A549 treated with AZD9567 at 1 μM for 4 hours (cell line): ENCODE data around the gene FLG. TPM values are rescaled to one million over a fixed set of nuclear protein-coding genes. Genes with fewer than 3 reads are reported as not detected.

ENCODE experiments used
- total RNA-seq: library from RNA; stranded (reverse); fragments of 200-300 nt; extraction: Qiagen RNA extraction; gene quantifications from 5 replicates; pipeline ENCODE4 v1.2.3, GENCODE V29; 2022; ENCODE audit not compliant: insufficient read depth

FLG gene
- 0.01 TPM in 3 of 5 replicates, not detected in the others for total RNA-seq

DNA sequence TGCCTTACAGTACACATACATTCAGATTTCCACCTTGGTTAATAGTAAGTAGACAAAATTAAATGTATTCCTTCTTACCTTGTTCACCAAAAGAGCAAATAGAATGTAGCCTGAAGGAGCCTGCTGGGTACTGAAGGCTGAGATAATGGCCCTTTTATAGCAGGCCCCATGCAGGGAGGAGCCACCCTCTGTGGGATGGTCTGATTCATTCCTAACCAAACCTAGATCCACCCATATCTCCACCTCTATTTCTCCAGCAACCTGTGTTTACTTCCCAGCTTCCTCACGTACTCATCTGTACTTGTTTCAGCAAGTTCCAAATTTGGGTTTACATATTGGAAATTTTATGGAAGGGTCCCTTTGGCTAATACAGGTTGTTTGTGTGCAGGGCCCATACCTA, at the start of gene FLG:
TSS of gene FLG (minus strand) at position 129 of the 400 bp plus-strand sequence. CDS start 9,783 bp downstream, outside the sequence.

GRCh38 chr1:152359906-152360305, 34.9 kb upstream of the FLG start, which contains the start of gene FLG2:
FLG2 (minus strand) TSS chr1:152360006; CDS start chr1:152358884, 1,122 bp downstream.

Other genes starting within 250 kb of the FLG start
- gene TCHHL1, start 236.2 kb downstream of the FLG start, total RNA-seq, result not detected in 5 replicates
- 0.22 to 0.33 TPM (median 0.25 TPM) in 4 of 5 replicates, not detected in the other for gene TCHH, start 209.8 kb downstream of the FLG start, total RNA-seq
- gene RPTN, start 166.0 kb downstream of the FLG start, total RNA-seq, result 0.02 TPM in 1 of 5 replicates, not detected in the others
- gene HRNR, start 101.0 kb downstream of the FLG start, total RNA-seq, result 0.01 TPM in 1 of 5 replicates, not detected in the others
- gene FLG2, start 34.8 kb upstream of the FLG start, total RNA-seq, result not detected in 5 replicates
- not detected in 5 replicates for gene CRNN, start 89.0 kb upstream of the FLG start, total RNA-seq
- gene LCE5A, start 185.6 kb upstream of the FLG start, total RNA-seq, result not detected in 5 replicates
- 0.21 to 0.83 TPM (median 0.34 TPM) in 4 of 5 replicates, not detected in the other for gene CRCT1, start 189.2 kb upstream of the FLG start, total RNA-seq
- 0.15 TPM in 1 of 5 replicates, not detected in the others for gene LCE3E, start 241.5 kb upstream of the FLG start, total RNA-seq